ENCODE results near the gene ZNFX1.

DNA sequence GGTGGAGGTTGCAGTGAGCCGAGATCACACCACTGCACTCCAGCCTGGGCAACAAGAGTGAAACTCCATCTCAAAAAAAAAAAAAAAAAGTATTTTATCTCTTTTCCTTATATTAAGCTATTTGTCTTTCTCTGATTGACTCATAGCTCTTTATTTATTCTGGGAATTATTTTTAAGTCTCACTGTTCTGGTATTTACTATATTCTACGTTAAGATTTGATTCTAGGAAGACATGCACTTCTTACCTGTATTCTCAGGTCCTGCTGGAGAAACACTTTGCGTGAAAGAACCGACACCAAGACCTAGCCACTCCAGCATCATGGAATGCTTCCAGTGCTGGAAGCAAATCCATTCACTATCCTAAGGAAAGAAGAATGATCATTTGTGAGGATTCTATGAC lies 17.6 kb downstream of the ZNFX1 start:
- TF ChIP-seq, protein P1, sequence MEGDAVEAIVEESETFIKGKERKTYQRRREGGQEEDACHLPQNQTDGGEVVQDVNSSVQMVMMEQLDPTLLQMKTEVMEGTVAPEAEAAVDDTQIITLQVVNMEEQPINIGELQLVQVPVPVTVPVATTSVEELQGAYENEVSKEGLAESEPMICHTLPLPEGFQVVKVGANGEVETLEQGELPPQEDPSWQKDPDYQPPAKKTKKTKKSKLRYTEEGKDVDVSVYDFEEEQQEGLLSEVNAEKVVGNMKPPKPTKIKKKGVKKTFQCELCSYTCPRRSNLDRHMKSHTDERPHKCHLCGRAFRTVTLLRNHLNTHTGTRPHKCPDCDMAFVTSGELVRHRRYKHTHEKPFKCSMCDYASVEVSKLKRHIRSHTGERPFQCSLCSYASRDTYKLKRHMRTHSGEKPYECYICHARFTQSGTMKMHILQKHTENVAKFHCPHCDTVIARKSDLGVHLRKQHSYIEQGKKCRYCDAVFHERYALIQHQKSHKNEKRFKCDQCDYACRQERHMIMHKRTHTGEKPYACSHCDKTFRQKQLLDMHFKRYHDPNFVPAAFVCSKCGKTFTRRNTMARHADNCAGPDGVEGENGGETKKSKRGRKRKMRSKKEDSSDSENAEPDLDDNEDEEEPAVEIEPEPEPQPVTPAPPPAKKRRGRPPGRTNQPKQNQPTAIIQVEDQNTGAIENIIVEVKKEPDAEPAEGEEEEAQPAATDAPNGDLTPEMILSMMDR (IDR thresholded peaks at IDR 0.05): no peak
- TF ChIP-seq POLR2AphosphoS5 (IDR thresholded peaks at IDR 0.05) (no peak), EP300 (IDR thresholded peaks at IDR 0.05) (no peak), POLR2A (IDR thresholded peaks at IDR 0.05) (no peak)
